A549 (cell line): ENCODE data around the gene STAU1. TPM values are rescaled to one million over a fixed set of nuclear protein-coding genes. Genes with fewer than 3 reads are reported as not detected.
"Not testable (repeated sequence)": the region's sequence is repeated elsewhere in the genome, so short reads cannot be mapped to it uniquely, and the experiment has no call there.

Source experiments
- ATAC-seq, 2 experiments: fragments of 200-7000 bp in 1 of 2; fragments of >200 bp in 1 of 2; cut with Nextera tagmentation in 1 of 2; cut with Tn5 transposase in 1 of 2; 3 replicates each; pipeline versions ENCODE4 v1.8.0 to v1.9.1; 2018 to 2020; ENCODE audit warnings: mild to moderate bottlenecking in 1 of 2, moderate library complexity in 1 of 2
- CTCF ChIA-PET: fragments of 300-600 bp; sonication (Branson Sonifier 250); formaldehyde crosslinking; extraction: SDS; loops from one replicate; lab custom pipeline; 2021; ENCODE audit warnings: antibody characterized with exemption, inconsistent platforms; lab: Yijun Ruan, JAX
- POLR2A ChIA-PET: fragments of 350-600 bp; formaldehyde crosslinking; extraction: SDS; loops from one replicate; lab custom pipeline; 2021; ENCODE audit warnings: antibody characterized with exemption, inconsistent platforms; lab: Yijun Ruan, JAX
- DNase-seq, 2 experiments: peaks; one replicate each; pipeline versions ENCODE4 v3.0.0 to v3.0.0-alpha.2; 2011 to 2016; ENCODE audit warnings: low read depth in 1 of 2, low spot score in 1 of 2
- FAIRE-seq: peaks from 2 replicates; lab custom pipeline; 2011; peaks lifted over from hg19 to GRCh38; lab: Jason Lieb, UNC
- H3K27ac ChIP-seq, 2 experiments: fragments of >200 bp; sonication (Bioruptor Twin); formaldehyde crosslinking; 3 replicates each; pipeline ENCODE4 v1.5.1; 2016 to 2017
- H3K4me1 ChIP-seq: fragments of >200 bp; sonication (Bioruptor Twin); formaldehyde crosslinking; 3 replicates; pipeline ENCODE4 v1.6.1; 2016
- H3K4me2 ChIP-seq: fragments of >200 bp; sonication (Bioruptor Twin); formaldehyde crosslinking; 3 replicates; pipeline ENCODE4 v1.6.1; 2016
- H3K4me3 ChIP-seq: fragments of >200 bp; sonication (Bioruptor Twin); formaldehyde crosslinking; 3 replicates; pipeline ENCODE4 v1.5.1; 2016
- H3K9me3 ChIP-seq: fragments of >200 bp; sonication (Bioruptor Twin); formaldehyde crosslinking; 3 replicates; pipeline ENCODE4 v1.6.1; 2016
- BCL3 ChIP-seq: fragments of >200 bp; sonication (Bioruptor Twin); formaldehyde crosslinking; IDR thresholded peaks from 3 replicates; pipeline ENCODE4 v1.6.1; 2016
- BHLHE40 ChIP-seq: IDR thresholded peaks from 2 replicates; pipeline ENCODE4 v1.6.1; 2012; ENCODE audit warnings: low read depth, low read length, inconsistent platforms
- CBX2 ChIP-seq: fragments of 200-600 bp; sonication (generic); IDR thresholded peaks from 2 replicates; pipeline ENCODE4 v1.6.1; 2016; ENCODE audit warnings: low read depth, mild to moderate bottlenecking, borderline replicate concordance
- CEBPB ChIP-seq, 2 experiments: fragments of >200 bp in 1 of 2; sonication (Bioruptor Twin) in 1 of 2; formaldehyde crosslinking in 1 of 2; IDR thresholded peaks; 2 replicates each; pipeline ENCODE4 v1.6.1; 2012 to 2016
- CHD2 ChIP-seq: fragments of 150-350 bp; IDR thresholded peaks from 2 replicates; pipeline ENCODE4 v1.6.1; 2014; ENCODE audit warnings: low read length; ENCODE audit not compliant: partially characterized antibody
- CTCF ChIP-seq: fragments of >200 bp; sonication (Bioruptor Twin); formaldehyde crosslinking; IDR thresholded peaks from 3 replicates; pipeline ENCODE4 v1.5.1; 2016
- EHF ChIP-seq: fragments of 250-450 bp; sonication (Bioruptor Pico); IDR thresholded peaks from 2 replicates; pipeline ENCODE4 v1.5.0; 2020; ENCODE audit warnings: mild to moderate bottlenecking
- ELK1 ChIP-seq: fragments of 150-350 bp; IDR thresholded peaks from 2 replicates; pipeline ENCODE4 v1.6.1; 2014; ENCODE audit warnings: low read depth, mild to moderate bottlenecking, low read length
- EP300 ChIP-seq, 2 experiments: fragments of >200 bp; sonication (Bioruptor Twin); formaldehyde crosslinking; IDR thresholded peaks; 2 replicates in 1 of 2; 3 replicates in 1 of 2; pipeline ENCODE4 v1.6.1; 2016 to 2017
- ESRRA ChIP-seq: fragments of 150-350 bp; IDR thresholded peaks from 2 replicates; pipeline ENCODE4 v1.6.1; 2014; ENCODE audit warnings: mild to moderate bottlenecking, low read length, borderline replicate concordance
- FOSB ChIP-seq: fragments of 250-450 bp; sonication (Bioruptor Pico); IDR thresholded peaks from 2 replicates; pipeline ENCODE4 v1.5.0; 2020; ENCODE audit warnings: mild to moderate bottlenecking, moderate library complexity
- HES2 ChIP-seq: fragments of >200 bp; sonication (Bioruptor Twin); formaldehyde crosslinking; IDR thresholded peaks from 2 replicates; pipeline ENCODE4 v1.6.1; 2016
- HOXB5 ChIP-seq: fragments of 250-450 bp; sonication (Bioruptor Pico); IDR thresholded peaks from 2 replicates; pipeline ENCODE4 v1.5.0; 2020; ENCODE audit warnings: mild to moderate bottlenecking, moderate library complexity
- JUN ChIP-seq, 2 experiments: fragments of >200 bp; sonication (Bioruptor Twin); formaldehyde crosslinking; IDR thresholded peaks; 2 replicates in 1 of 2; 3 replicates in 1 of 2; pipeline ENCODE4 v1.6.1; 2016 to 2017
- MAX ChIP-seq: IDR thresholded peaks from 2 replicates; pipeline ENCODE4 v1.6.1; 2012
- PHF8 ChIP-seq: fragments of 200-600 bp; sonication (generic); IDR thresholded peaks from 2 replicates; pipeline ENCODE4 v1.6.1; 2016; ENCODE audit warnings: low read depth, mild to moderate bottlenecking, antibody characterized with exemption, moderate library complexity, borderline replicate concordance
- RCOR1 ChIP-seq: fragments of 150-350 bp; IDR thresholded peaks from 2 replicates; pipeline ENCODE4 v1.6.1; 2014; ENCODE audit warnings: antibody characterized with exemption, low read length, low read depth
- ZFP36 ChIP-seq: fragments of 450-650 bp; IDR thresholded peaks from 2 replicates; pipeline ENCODE4 v1.6.1; 2014; ENCODE audit warnings: borderline replicate concordance; ENCODE audit not compliant: partially characterized antibody
- WGBS: methylation state at CpG from one replicate; pipeline ENCODE4 v1.1.6; 2017; ENCODE audit errors: missing lambda C conversion rate; 5-methylcytosine and 5-hydroxymethylcytosine counted together
- polyA plus RNA-seq, 4 experiments: library from polyadenylated mRNA; depleted of rRNA in 3 of 4; stranded (reverse); fragments of >200 nt; fragmentation: RNase III in 1 of 4; extraction: RNeasy Plus Mini Kit Qiagen cat#74134 plus additional on column Dnase treatment in 1 of 4; gene quantifications; 2 replicates in 3 of 4; 3 replicates in 1 of 4; pipeline ENCODE4 v1.2.3, GENCODE V29; 2011 to 2017
- TF ChIP-seq, protein P1 (sequence below): fragments of 250-450 bp; sonication (Bioruptor Pico); IDR thresholded peaks from 2 replicates; pipeline ENCODE4 v1.5.0; 2020; ENCODE audit warnings: low read depth, mild to moderate bottlenecking, moderate library complexity
- TF ChIP-seq, protein P2 (sequence below): fragments of 250-450 bp; sonication (Bioruptor Pico); IDR thresholded peaks from 2 replicates; pipeline ENCODE4 v1.5.0; 2021; ENCODE audit warnings: mild to moderate bottlenecking, moderate library complexity, borderline replicate concordance

The STAU1 gene
- polyA plus RNA-seq, 2 of the 4 experiments (the other 2 are of a cell fraction) = 64.0 to 74.7 TPM

GRCh38 chr20:49219091-49219923 is 31.2 kb upstream of the STAU1 start, which contains the start of gene DDX27 (continued):
- no peak for TF ChIP-seq HES2
- no peak for TF ChIP-seq CTCF
- peak; percentile 88 for TF ChIP-seq MAX

DNA sequence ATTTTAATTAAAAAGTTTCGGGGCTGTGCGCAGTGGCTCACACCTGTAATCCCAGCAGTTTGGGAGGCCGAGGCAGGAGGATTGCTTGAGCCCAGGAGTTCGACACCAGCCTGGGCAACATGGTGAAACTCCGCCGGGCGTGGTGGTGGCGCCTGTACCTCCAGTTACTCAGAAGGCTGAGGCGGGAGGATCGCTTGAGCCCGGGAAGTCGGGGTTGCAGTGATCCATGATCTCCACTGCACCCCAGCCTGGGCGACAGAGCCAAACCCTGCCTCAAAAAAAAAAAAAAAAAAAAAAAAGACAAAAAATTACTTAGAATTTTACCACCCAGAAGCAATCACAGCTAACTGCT is 30.6 kb upstream of the STAU1 start:
- Histone ChIP-seq H3K27ac (peak overlapping the region; percentile 91 to 92), H3K4me1 (peaks cover 14% of the 10 kb centered on the region), H3K4me2 (peak overlapping the region; percentile 78), H3K4me3 (peak overlapping the region; percentile 21; the same call in 2 of the 3 replicates)
- not testable (repeated sequence) for FAIRE-seq, H3K9me3 ChIP-seq
- 50% methylated on average over 13 of the region's 13 CpGs for WGBS
- POLR2A ChIA-PET = interaction anchor here (0.6 to 1.2 kb wide), 22 partner anchors 12 to 1867 kb away, joined by 3 to 12 read pairs (median 4); partner anchors contain the start of genes CSE1L, STAU1 and ZNFX1
- CTCF ChIA-PET = interaction anchor here (0.6 to 3.7 kb wide), 4 partner anchors 73 to 297 kb away, joined by 3 to 45 read pairs (median 7); no protein-coding TSS in a partner anchor
- peak in 1 of 2 experiments; percentile 26; a peak in 3 of 6 replicates for ATAC-seq
- DNase-seq = peak in 1 of 2 experiments; percentile 23

- H3K4me1 ChIP-seq = peaks cover 14% of the 10 kb centered on the region
- H3K4me3 ChIP-seq = no peak overlapping the region
- H3K27ac ChIP-seq = peak overlapping the region in 1 of 2 experiments; percentile 48; a peak in 2 of 6 replicates
- ATAC-seq (peak; percentile 82 to 83), DNase-seq (peak; percentile 73 to 93), FAIRE-seq (no peak)
- peak overlapping the region; percentile 68 for H3K4me2 ChIP-seq
- CTCF ChIA-PET = interaction anchor here (0.5 to 4.5 kb wide), 54 partner anchors 8 to 575 kb away, joined by 3 to 140 read pairs (median 6); partner anchors contain the start of gene STAU1
- POLR2A ChIA-PET = interaction anchor here (1.0 kb wide), 2 partner anchors 84 to 171 kb away, joined by 3 read pairs; partner anchors contain the start of gene CSE1L
- H3K9me3 ChIP-seq = no peaks in the 10 kb centered on the region
- 15% methylated on average over 11 of the region's 11 CpGs for whole genome bisulfite sequencing
- TF ChIP-seq CEBPB (IDR thresholded peaks at IDR 0.05) (no peak), RCOR1 (no peak), EHF (no peak), JUN (IDR thresholded peaks at IDR 0.05) (no peak), CBX2 (no peak), ELK1 (no peak), BCL3 (no peak), CTCF (peak; percentile 91), ESRRA (no peak), FOSB (no peak), ZFP36 (no peak), HOXB5 (CRISPR knock-in tag) (no peak), EP300 (IDR thresholded peaks at IDR 0.05) (no peak), CHD2 (no peak), PHF8 (no peak), BHLHE40 (no peak)
- TF ChIP-seq, protein P1, sequence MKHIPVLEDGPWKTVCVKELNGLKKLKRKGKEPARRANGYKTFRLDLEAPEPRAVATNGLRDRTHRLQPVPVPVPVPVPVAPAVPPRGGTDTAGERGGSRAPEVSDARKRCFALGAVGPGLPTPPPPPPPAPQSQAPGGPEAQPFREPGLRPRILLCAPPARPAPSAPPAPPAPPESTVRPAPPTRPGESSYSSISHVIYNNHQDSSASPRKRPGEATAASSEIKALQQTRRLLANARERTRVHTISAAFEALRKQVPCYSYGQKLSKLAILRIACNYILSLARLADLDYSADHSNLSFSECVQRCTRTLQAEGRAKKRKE = no peak
- TF ChIP-seq, protein P2, sequence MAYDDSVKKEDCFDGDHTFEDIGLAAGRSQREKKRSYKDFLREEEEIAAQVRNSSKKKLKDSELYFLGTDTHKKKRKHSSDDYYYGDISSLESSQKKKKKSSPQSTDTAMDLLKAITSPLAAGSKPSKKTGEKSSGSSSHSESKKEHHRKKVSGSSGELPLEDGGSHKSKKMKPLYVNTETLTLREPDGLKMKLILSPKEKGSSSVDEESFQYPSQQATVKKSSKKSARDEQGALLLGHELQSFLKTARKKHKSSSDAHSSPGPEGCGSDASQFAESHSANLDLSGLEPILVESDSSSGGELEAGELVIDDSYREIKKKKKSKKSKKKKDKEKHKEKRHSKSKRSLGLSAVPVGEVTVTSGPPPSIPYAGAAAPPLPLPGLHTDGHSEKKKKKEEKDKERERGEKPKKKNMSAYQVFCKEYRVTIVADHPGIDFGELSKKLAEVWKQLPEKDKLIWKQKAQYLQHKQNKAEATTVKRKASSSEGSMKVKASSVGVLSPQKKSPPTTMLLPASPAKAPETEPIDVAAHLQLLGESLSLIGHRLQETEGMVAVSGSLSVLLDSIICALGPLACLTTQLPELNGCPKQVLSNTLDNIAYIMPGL = no peak
Observed at GRCh38 chr20:49216991-49217578, 29.0 kb upstream of the STAU1 start.
